GM18867 (cell line): ENCODE measurements around the gene SRSF12.

Experiments
- ATAC-seq: cut with Tn5 transposase; IDR thresholded peaks from one replicate; pipeline ENCODE4 v1.9.1; 2021; ENCODE audit warnings: mild to moderate bottlenecking, moderate library complexity; ENCODE audit not compliant: unreplicated experiment

SRSF12 gene

GRCh38 chr6:89117211-89118108 is at the start of gene SRSF12:
TSS of gene SRSF12 (minus strand) at chr6:89118071. CDS start at chr6:89117887, 184 bp downstream.
- peak; percentile 78 for ATAC-seq

GRCh38 chr6:89162047-89162371 is 44.1 kb upstream of the SRSF12 start:
- no peak for ATAC-seq

GRCh38 chr6:89161326-89162046 is 43.6 kb upstream of the SRSF12 start:
- ATAC-seq: no peak

- no peak for ATAC-seq
Measured at GRCh38 chr6:89160331-89161092, 42.6 kb upstream of the SRSF12 start.

- no peak for ATAC-seq
Measured at GRCh38 chr6:89154131-89154530, 36.3 kb upstream of the SRSF12 start.

- no peak for ATAC-seq
Measured at GRCh38 chr6:89148016-89148750, 30.3 kb upstream of the SRSF12 start.

- ATAC-seq: no peak
Measured at GRCh38 chr6:89146718-89147700, 29.1 kb upstream of the SRSF12 start.

- ATAC-seq: peak; percentile 64
Measured at GRCh38 chr6:89145956-89146717, 28.3 kb upstream of the SRSF12 start, which contains the start of gene PM20D2. TSS of gene PM20D2 (plus strand) at chr6:89146055. CDS start at chr6:89146145, 90 bp downstream.

- ATAC-seq: peak; percentile 60
Measured at GRCh38 chr6:89145091-89145955, 27.5 kb upstream of the SRSF12 start.

GRCh38 chr6:89144354-89144906 is 26.6 kb upstream of the SRSF12 start:
- ATAC-seq: peak; percentile 52

GRCh38 chr6:89140347-89141156 is 22.7 kb upstream of the SRSF12 start:
- ATAC-seq: no peak

GRCh38 chr6:89139509-89140346 is 21.9 kb upstream of the SRSF12 start:
- ATAC-seq: no peak

- ATAC-seq: no peak
Measured at GRCh38 chr6:89138173-89138572, 20.3 kb upstream of the SRSF12 start.

GRCh38 chr6:89134723-89135122 is 16.9 kb upstream of the SRSF12 start:
- ATAC-seq: no peak

GRCh38 chr6:89133981-89134380 is 16.1 kb upstream of the SRSF12 start:
- ATAC-seq: no peak

- ATAC-seq: no peak
Measured at GRCh38 chr6:89132057-89132456, 14.2 kb upstream of the SRSF12 start.
